GM12892 (cell line): ENCODE measurements around the gene GJE1.
"Not testable (repeated sequence)": the region's sequence is repeated elsewhere in the genome, so short reads cannot be mapped to it uniquely, and the experiment has no call there.

Experiments
- DNase-seq: peaks from one replicate; pipeline ENCODE4 v3.0.0; 2011; ENCODE audit not compliant: insufficient read length
- FAIRE-seq: peaks from 2 replicates; lab custom pipeline; 2011; peaks lifted over from hg19 to GRCh38; lab: Jason Lieb, UNC
- POLR2A ChIP-seq: IDR thresholded peaks from 2 replicates; pipeline ENCODE4 v1.6.1; 2011; ENCODE audit warnings: low read depth, low read length, control low read depth
- POLR2AphosphoS5 ChIP-seq: IDR thresholded peaks from 2 replicates; pipeline ENCODE4 v1.6.1; 2011; ENCODE audit warnings: low read depth, low read length, control low read depth
- TAF1 ChIP-seq: IDR thresholded peaks from 2 replicates; pipeline ENCODE4 v1.6.1; 2011; ENCODE audit warnings: low read depth, mild to moderate bottlenecking, control low read depth, low read length, borderline replicate concordance

GJE1 gene

GRCh38 chr6:142146828-142147662 lies 14.3 kb downstream of the GJE1 start, which contains the start of the genes NMBR and VTA1:
Gene NMBR (minus strand): TSS chr6:142147122. CDS start chr6:142088658, 58,464 bp downstream.
Gene VTA1 (plus strand): TSS chr6:142147263. CDS start chr6:142147288, 25 bp downstream.
- TF ChIP-seq POLR2A = peak; percentile 88
- peak; percentile 70 for TF ChIP-seq TAF1
- TF ChIP-seq POLR2AphosphoS5 = peak; percentile 91
- DNase-seq (peak; percentile 47), FAIRE-seq (peak; percentile 96)

- TF ChIP-seq POLR2AphosphoS5 = no peak
- no peak for TF ChIP-seq POLR2A
- no peak for TF ChIP-seq TAF1
- FAIRE-seq = no peak
Measured at GRCh38 chr6:142152746-142153145, 20.0 kb downstream of the GJE1 start.

GRCh38 chr6:142153196-142153595 lies 20.5 kb downstream of the GJE1 start:
- FAIRE-seq (no peak), DNase-seq (no peak)
- TF ChIP-seq TAF1 (no peak), POLR2AphosphoS5 (no peak), POLR2A (no peak)

More at GRCh38 chr6:142152746-142153145, 20.0 kb downstream of the GJE1 start:
- DNase-seq = no peak

- DNase-seq (no peak), FAIRE-seq (peak; percentile 61)
- no peak for TF ChIP-seq TAF1
- TF ChIP-seq POLR2AphosphoS5 = no peak
- no peak for TF ChIP-seq POLR2A
Measured at GRCh38 chr6:142154336-142154735, 21.6 kb downstream of the GJE1 start.

- no peak for TF ChIP-seq TAF1
- no peak for TF ChIP-seq POLR2A
- TF ChIP-seq POLR2AphosphoS5 = no peak
- DNase-seq (no peak), FAIRE-seq (no peak)
Measured at GRCh38 chr6:142155091-142155490, 22.4 kb downstream of the GJE1 start.

- no peak for DNase-seq
- no peak for TF ChIP-seq TAF1
- no peak for TF ChIP-seq POLR2A
- TF ChIP-seq POLR2AphosphoS5 = no peak
- no peak for FAIRE-seq
Measured at GRCh38 chr6:142155895-142156757, 23.4 kb downstream of the GJE1 start.

- DNase-seq, FAIRE-seq: not testable (repeated sequence)
Measured at GRCh38 chr6:142156758-142157068, 24.0 kb downstream of the GJE1 start.

- no peak for TF ChIP-seq TAF1
- no peak for TF ChIP-seq POLR2AphosphoS5
- no peak for TF ChIP-seq POLR2A
- no peak for FAIRE-seq
- DNase-seq = no peak
Measured at GRCh38 chr6:142162780-142163179, 30.1 kb downstream of the GJE1 start.

- TF ChIP-seq POLR2A (no peak), TAF1 (no peak), POLR2AphosphoS5 (no peak)
- FAIRE-seq (no peak), DNase-seq (no peak)
Measured at GRCh38 chr6:142165227-142165626, 32.5 kb downstream of the GJE1 start.

GRCh38 chr6:142167071-142167470 lies 34.3 kb downstream of the GJE1 start:
- TF ChIP-seq POLR2AphosphoS5 (no peak), TAF1 (no peak), POLR2A (no peak)
- FAIRE-seq = no peak
- DNase-seq = no peak

- DNase-seq = no peak
- TF ChIP-seq POLR2AphosphoS5 (no peak), TAF1 (no peak), POLR2A (no peak)
- FAIRE-seq = no peak
Measured at GRCh38 chr6:142167486-142167885, 34.8 kb downstream of the GJE1 start.

GRCh38 chr6:142171351-142171750 lies 38.6 kb downstream of the GJE1 start:
- FAIRE-seq (no peak), DNase-seq (no peak)
- TF ChIP-seq POLR2A (no peak), POLR2AphosphoS5 (no peak), TAF1 (no peak)

- TF ChIP-seq POLR2A (no peak), TAF1 (no peak), POLR2AphosphoS5 (no peak)
- FAIRE-seq (no peak), DNase-seq (no peak)
Measured at GRCh38 chr6:142172758-142173157, 40.0 kb downstream of the GJE1 start.
